ENCODE measurements around the gene SUGCT. TPM values are rescaled to one million over a fixed set of nuclear protein-coding genes. Genes with fewer than 3 reads are reported as not detected.

Gene SUGCT
- total and polyA plus RNA-seq, 10 donors = 1.4 to 13.6 (median 2.5) TPM

GRCh38 chr7:40332516-40332915 is 197.7 kb downstream of the SUGCT start:
- Histone ChIP-seq H3K4me1 (no peaks in the 10 kb centered on the region), H3K9me3 (peaks cover 0 to 15% (median 2%) of the 10 kb centered on the region in 8 donors), H3K27ac (no peak overlapping the region), H3K36me3 (no peaks in the 10 kb centered on the region), H3K27me3 (replicated peaks in 1 of 7) (no peaks in the 10 kb centered on the region), H3K4me3 (no peak overlapping the region)
- TF ChIP-seq POLR2A (IDR thresholded peaks at IDR 0.05) (no peak), CTCF (IDR thresholded peaks at IDR 0.05 in 8 of 11, conservative IDR thresholded peaks at IDR 0.05 in 3 of 11) (no peak), POLR2AphosphoS5 (IDR thresholded peaks at IDR 0.05) (no peak)
- no peak for DNase-seq
- intact Hi-C loops (cut with DNase I; ENCODE audit: low total_unique reads) = loop anchor here (5.0 kb wide), 1 partner anchor 1365 kb away; no protein-coding TSS in a partner anchor

- Histone ChIP-seq H3K9me3 (peaks cover 0 to 27% (median 15%) of the 10 kb centered on the region in 8 donors), H3K27me3 (replicated peaks in 1 of 7) (no peaks in the 10 kb centered on the region), H3K4me1 (no peaks in the 10 kb centered on the region), H3K36me3 (no peaks in the 10 kb centered on the region), H3K27ac (no peak overlapping the region), H3K4me3 (no peak overlapping the region)
- intact Hi-C loops (cut with DNase I; ENCODE audit: low total_unique reads) = no loop called here
- no peak for TF ChIP-seq POLR2A (IDR thresholded peaks at IDR 0.05)
- no peak for DNase-seq
Measured at GRCh38 chr7:40341836-40342235, 207.0 kb downstream of the SUGCT start.

- TF ChIP-seq CTCF (IDR thresholded peaks at IDR 0.05 in 8 of 11, conservative IDR thresholded peaks at IDR 0.05 in 3 of 11) (no peak), POLR2A (IDR thresholded peaks at IDR 0.05) (no peak), POLR2AphosphoS5 (IDR thresholded peaks at IDR 0.05) (no peak)
- H3K27ac ChIP-seq = no peak overlapping the region
- no peaks in the 10 kb centered on the region for H3K4me1 ChIP-seq
Measured at GRCh38 chr7:40346554-40346953, 211.7 kb downstream of the SUGCT start.

GRCh38 chr7:40348126-40348728 is 213.4 kb downstream of the SUGCT start:
- intact Hi-C loops (cut with DNase I; ENCODE audit: low total_unique reads) = no loop called here
- H3K27me3 ChIP-seq (replicated peaks in 1 of 7) = no peaks in the 10 kb centered on the region
- WGBS, 5 donors = 87 to 96% (median 92%) methylated on average over 7 of the region's 7 CpGs

More at GRCh38 chr7:40346554-40346953, 211.7 kb downstream of the SUGCT start:
- intact Hi-C loops (cut with DNase I; ENCODE audit: low total_unique reads) = no loop called here
- 83 to 94% (median 92%) methylated on average over 5 of the region's 5 CpGs for WGBS, 5 donors
- DNase-seq = no peak
- Histone ChIP-seq H3K4me3 (no peak overlapping the region), H3K36me3 (no peaks in the 10 kb centered on the region), H3K27me3 (replicated peaks in 1 of 7) (no peaks in the 10 kb centered on the region), H3K9me3 (no peaks in the 10 kb centered on the region)

More at GRCh38 chr7:40348126-40348728, 213.4 kb downstream of the SUGCT start:
- Histone ChIP-seq H3K36me3 (no peaks in the 10 kb centered on the region), H3K4me1 (no peaks in the 10 kb centered on the region), H3K27ac (no peak overlapping the region), H3K9me3 (no peaks in the 10 kb centered on the region), H3K4me3 (no peak overlapping the region)
- DNase-seq = no peak
- no peak for TF ChIP-seq POLR2AphosphoS5 (IDR thresholded peaks at IDR 0.05)
- no peak for TF ChIP-seq CTCF (IDR thresholded peaks at IDR 0.05 in 8 of 11, conservative IDR thresholded peaks at IDR 0.05 in 3 of 11)
- no peak for TF ChIP-seq POLR2A (IDR thresholded peaks at IDR 0.05)
